ENCODE measurements around the gene PRDM15. TPM values are rescaled to one million over a fixed set of nuclear protein-coding genes. Genes with fewer than 3 reads are reported as not detected.

PRDM15 gene
- polyA plus RNA-seq, 1 experiment, result 7.6 TPM

DNA sequence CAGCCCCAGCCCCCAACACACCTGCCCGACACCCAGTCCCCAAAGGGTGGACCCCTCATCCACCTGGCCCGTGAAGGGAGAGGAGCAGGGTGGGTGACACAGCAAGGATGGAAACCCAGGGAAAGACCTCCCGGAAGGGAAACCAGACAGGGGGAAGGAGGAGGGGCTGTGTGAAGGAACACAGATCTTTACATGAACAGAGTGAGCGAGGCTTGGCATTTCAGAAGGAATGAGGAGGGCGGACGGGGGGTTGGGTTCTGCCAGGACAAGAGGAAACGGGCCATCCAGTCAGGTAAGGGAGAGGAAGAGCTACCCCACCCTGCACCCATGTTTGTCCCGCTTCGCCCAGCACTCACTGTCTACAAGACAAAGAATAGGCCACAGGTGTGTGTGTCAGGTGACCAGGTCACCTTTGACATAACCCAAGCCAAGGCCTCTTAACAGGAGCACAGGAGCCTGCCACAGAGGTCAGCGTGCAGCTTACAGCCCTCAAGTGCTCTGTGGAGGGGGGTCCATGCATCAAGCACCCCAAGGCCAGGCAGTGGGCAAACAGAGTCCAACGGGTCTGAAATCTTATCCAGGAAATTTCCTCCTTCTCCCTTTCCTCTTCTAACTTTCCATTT, 18.0 kb upstream of the PRDM15 start:
- peaks cover 8% of the 10 kb centered on the region for H3K36me3 ChIP-seq (ENCODE audit: control insufficient read depth, insufficient read depth, low read length)
- no peaks in the 10 kb centered on the region for H3K27me3 ChIP-seq (ENCODE audit: control insufficient read depth, insufficient read depth, low read length)
- no peak overlapping the region for H3K4me3 ChIP-seq (ENCODE audit: low read depth, low read length)
- POLR2A ChIA-PET, result no interaction called here
- no peak for DNase-seq (ENCODE audit: low read depth)
- TF ChIP-seq, protein P1, sequence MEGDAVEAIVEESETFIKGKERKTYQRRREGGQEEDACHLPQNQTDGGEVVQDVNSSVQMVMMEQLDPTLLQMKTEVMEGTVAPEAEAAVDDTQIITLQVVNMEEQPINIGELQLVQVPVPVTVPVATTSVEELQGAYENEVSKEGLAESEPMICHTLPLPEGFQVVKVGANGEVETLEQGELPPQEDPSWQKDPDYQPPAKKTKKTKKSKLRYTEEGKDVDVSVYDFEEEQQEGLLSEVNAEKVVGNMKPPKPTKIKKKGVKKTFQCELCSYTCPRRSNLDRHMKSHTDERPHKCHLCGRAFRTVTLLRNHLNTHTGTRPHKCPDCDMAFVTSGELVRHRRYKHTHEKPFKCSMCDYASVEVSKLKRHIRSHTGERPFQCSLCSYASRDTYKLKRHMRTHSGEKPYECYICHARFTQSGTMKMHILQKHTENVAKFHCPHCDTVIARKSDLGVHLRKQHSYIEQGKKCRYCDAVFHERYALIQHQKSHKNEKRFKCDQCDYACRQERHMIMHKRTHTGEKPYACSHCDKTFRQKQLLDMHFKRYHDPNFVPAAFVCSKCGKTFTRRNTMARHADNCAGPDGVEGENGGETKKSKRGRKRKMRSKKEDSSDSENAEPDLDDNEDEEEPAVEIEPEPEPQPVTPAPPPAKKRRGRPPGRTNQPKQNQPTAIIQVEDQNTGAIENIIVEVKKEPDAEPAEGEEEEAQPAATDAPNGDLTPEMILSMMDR (IDR thresholded peaks at IDR 0.05; ENCODE audit: insufficient read depth, low read depth, low read length), result no peak
- CTCF ChIA-PET, result no interaction called here

DNA sequence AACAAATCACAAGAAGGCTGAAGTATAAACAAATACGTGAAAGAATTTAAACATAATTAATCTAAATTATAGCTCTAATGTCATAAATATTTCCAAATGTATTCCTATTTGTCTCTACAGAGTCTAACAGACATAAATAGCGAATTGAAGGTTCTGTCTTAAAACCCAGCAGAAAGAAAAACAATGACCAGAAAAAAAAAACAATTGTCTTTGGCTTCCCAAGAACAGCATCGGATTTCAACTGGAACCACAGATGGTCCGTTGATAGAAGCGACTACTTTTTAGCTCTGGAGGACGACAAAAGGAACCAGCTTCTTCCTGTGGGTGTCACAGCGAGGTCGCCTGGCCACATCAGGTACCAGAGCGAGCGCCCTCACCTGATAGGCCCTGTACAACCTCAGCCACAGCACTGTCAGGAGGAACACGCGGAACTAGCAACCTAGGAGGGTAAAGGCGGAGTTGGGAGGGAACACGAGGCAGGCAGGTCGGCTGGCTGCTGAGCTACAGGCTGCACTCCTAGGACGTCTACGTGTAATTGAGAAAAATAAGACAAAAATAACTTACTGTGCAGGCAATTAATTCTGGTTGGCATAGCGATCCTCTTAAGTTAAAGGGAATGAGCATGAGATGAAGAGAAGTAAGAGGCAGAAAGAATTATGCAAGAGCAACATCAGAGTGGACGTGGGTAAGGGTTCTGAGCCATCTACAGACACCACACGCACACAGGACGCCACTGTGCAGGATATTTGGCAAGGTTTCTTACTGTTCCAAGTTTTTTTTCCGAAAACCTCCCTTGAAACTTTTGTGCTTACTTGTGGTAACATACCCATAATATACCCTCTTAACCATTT, 16.7 kb upstream of the PRDM15 start:
- DNase-seq (ENCODE audit: low read depth), result no peak

DNA sequence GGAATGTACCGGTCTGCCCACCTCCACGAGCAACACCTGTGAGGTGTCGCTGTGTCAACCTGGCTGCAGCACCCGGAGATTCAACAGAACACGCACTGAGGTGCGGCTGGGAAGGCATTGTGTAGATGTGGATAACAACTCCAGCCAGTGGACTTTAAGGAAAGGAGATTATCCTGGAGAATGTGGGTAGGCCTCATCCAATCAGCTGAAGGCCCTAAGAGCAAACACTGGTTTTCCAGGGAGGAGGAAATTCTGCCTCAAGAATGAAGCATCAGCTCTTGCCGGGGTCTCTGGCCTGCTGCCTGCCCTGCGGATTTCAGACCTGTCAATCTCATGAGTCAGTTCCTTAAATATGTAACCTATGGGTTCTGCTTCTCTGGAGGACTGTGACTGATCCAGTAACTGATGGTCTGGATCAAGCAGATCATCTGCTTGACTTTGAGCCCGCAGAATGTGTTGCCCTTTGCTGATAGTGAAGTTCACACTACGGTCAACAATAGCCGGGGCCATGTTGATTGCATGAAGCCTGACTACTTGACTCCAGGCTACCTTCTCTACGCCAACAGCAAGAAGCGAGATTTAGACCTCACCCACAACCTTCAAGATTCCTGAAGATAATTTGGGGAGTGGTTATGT, 15.9 kb upstream of the PRDM15 start:
- TF ChIP-seq, protein P1 (IDR thresholded peaks at IDR 0.05; ENCODE audit: insufficient read depth, low read depth, low read length), result no peak
- Histone ChIP-seq H3K4me3 (ENCODE audit: low read depth, low read length) (no peak overlapping the region), H3K36me3 (ENCODE audit: control insufficient read depth, insufficient read depth, low read length) (peaks cover 10% of the 10 kb centered on the region), H3K27me3 (ENCODE audit: control insufficient read depth, insufficient read depth, low read length) (no peaks in the 10 kb centered on the region)
- no peak for DNase-seq (ENCODE audit: low read depth)
- CTCF ChIA-PET, result interaction anchor here (1.1 to 1.2 kb wide), 2 partner anchors 15 to 37 kb away, joined by 3 to 4 read pairs; no protein-coding TSS in a partner anchor
- POLR2A ChIA-PET, result no interaction called here

More for the DNA sequence above, 16.7 kb upstream of the PRDM15 start:
- H3K36me3 ChIP-seq (ENCODE audit: control insufficient read depth, insufficient read depth, low read length), result peaks cover 10% of the 10 kb centered on the region
- TF ChIP-seq, protein P1 (IDR thresholded peaks at IDR 0.05; ENCODE audit: insufficient read depth, low read depth, low read length), result no peak
- no peak overlapping the region for H3K4me3 ChIP-seq (ENCODE audit: low read depth, low read length)
- H3K27me3 ChIP-seq (ENCODE audit: control insufficient read depth, insufficient read depth, low read length), result no peaks in the 10 kb centered on the region
- POLR2A ChIA-PET, result no interaction called here
- CTCF ChIA-PET, result interaction anchor here (0.6 to 1.2 kb wide), 3 partner anchors 16 to 110 kb away, joined by 3 to 4 read pairs (median 4); no protein-coding TSS in a partner anchor

DNA sequence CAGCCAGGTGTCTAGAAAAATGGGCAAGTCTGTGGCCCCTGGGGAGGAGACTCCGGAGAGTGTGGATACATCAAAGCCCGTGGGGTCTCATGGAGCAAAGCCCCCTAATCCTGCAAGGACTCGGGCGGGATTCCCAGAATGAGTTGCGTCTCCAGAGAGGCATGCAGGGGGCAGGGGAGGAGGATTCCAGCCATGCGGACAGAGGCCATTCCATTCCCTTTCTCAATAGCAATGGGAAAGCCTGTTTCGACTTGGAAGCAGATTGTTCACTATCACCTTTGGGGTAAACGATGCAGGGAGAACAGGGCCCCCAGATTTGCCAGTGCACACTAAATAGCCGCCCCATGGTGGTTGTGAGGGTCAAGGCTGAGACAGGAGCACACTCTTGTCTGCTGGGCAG, 15.4 kb upstream of the PRDM15 start:
- Histone ChIP-seq H3K36me3 (ENCODE audit: control insufficient read depth, insufficient read depth, low read length) (peaks cover 10% of the 10 kb centered on the region), H3K27me3 (ENCODE audit: control insufficient read depth, insufficient read depth, low read length) (no peaks in the 10 kb centered on the region), H3K4me3 (ENCODE audit: low read depth, low read length) (no peak overlapping the region)
- TF ChIP-seq, protein P1 (IDR thresholded peaks at IDR 0.05; ENCODE audit: insufficient read depth, low read depth, low read length), result no peak
- no peak for DNase-seq (ENCODE audit: low read depth)
- ChIA-PET POLR2A (no interaction called here), CTCF (no interaction called here)

DNA sequence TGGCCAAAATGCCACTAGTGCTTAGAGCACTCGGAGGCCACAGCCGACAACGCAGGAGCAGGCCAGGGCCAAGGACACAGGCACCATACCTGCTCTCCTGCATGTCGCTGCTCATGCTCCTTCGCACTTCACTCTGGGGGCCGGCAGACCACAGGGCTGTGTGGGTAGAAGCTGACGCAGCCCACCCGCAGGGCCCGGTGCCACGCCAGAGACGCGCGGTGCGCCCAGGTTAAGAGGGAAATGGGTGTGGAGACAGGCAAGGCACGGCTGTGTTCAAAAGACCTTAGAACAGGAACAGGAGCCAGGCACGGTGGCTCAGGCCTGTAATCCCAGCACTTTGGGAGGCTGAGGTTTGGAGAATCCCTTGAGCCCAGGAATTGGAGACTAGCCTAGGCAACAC, 13.6 kb upstream of the PRDM15 start:
- Histone ChIP-seq H3K36me3 (ENCODE audit: control insufficient read depth, insufficient read depth, low read length) (peaks cover 12% of the 10 kb centered on the region), H3K4me3 (ENCODE audit: low read depth, low read length) (no peak overlapping the region), H3K27me3 (ENCODE audit: control insufficient read depth, insufficient read depth, low read length) (no peaks in the 10 kb centered on the region)
- DNase-seq (ENCODE audit: low read depth), result no peak
- TF ChIP-seq, protein P1 (IDR thresholded peaks at IDR 0.05; ENCODE audit: insufficient read depth, low read depth, low read length), result no peak
- POLR2A ChIA-PET, result no interaction called here
- CTCF ChIA-PET, result no interaction called here
